Calu3 (cell line): Measurements from ENCODE around the gene ZCCHC7. TPM values are rescaled to one million over a fixed set of nuclear protein-coding genes. Genes with fewer than 3 reads are reported as not detected.
"Not testable (repeated sequence)": the region's sequence is repeated elsewhere in the genome, so short reads cannot be mapped to it uniquely, and the experiment has no call there.

ENCODE experiments used
- BruUV-seq: library from RNA; stranded (reverse); fragments of 400-500 nt; replicated peaks from 2 replicates; lab custom pipeline; 2021; lab: Mats Ljungman, UMichigan
- CTCF ChIA-PET: fragments of 300-600 bp; sonication (Branson Sonifier 250); formaldehyde crosslinking; loops from one replicate; lab custom pipeline; 2022; ENCODE audit warnings: antibody characterized with exemption; lab: Charles Lee
- DNase-seq: peaks from one replicate; pipeline ENCODE4 v3.0.0; 2022
- H3K27ac Mint-ChIP-seq: one replicate; pipeline ENCODE4 v1.8.0; 2022; ENCODE audit warnings: mixed read lengths; ENCODE audit not compliant: unreplicated experiment
- H3K27me3 Mint-ChIP-seq: one replicate; pipeline ENCODE4 v1.8.0; 2022; ENCODE audit warnings: mixed read lengths; ENCODE audit not compliant: unreplicated experiment
- H3K36me3 Mint-ChIP-seq: one replicate; pipeline ENCODE4 v1.8.0; 2022; ENCODE audit warnings: mild to moderate bottlenecking, moderate library complexity, mixed read lengths; ENCODE audit not compliant: insufficient read depth, unreplicated experiment
- H3K4me1 Mint-ChIP-seq: one replicate; pipeline ENCODE4 v1.8.0; 2022; ENCODE audit warnings: mild to moderate bottlenecking, low read depth, mixed read lengths; ENCODE audit not compliant: unreplicated experiment
- H3K4me3 Mint-ChIP-seq: one replicate; pipeline ENCODE4 v1.8.0; 2022; ENCODE audit warnings: mild to moderate bottlenecking, low read depth, moderate library complexity, mixed read lengths; ENCODE audit not compliant: unreplicated experiment
- H3K9me3 Mint-ChIP-seq: one replicate; pipeline ENCODE4 v1.8.0; 2022; ENCODE audit warnings: low read depth, mixed read lengths; ENCODE audit not compliant: unreplicated experiment
- intact Hi-C: fragments of 100-400 bp; cut with micrococcal nuclease; formaldehyde crosslinking; loops from one replicate; pipeline ENCODE4 v1.10.0; 2022; ENCODE audit not compliant: unreplicated experiment
- total RNA-seq: library from RNA; stranded (reverse); gene quantifications from 2 replicates; pipeline ENCODE4 v1.2.3, GENCODE V29; 2022
- TF ChIP-seq, protein P1 (sequence below): fragments of 200-600 bp; IDR thresholded peaks from one replicate; pipeline ENCODE4 v1.8.0; 2022; ENCODE audit warnings: antibody characterized with exemption; ENCODE audit not compliant: unreplicated experiment

Gene ZCCHC7
- total RNA-seq, 1 experiment from 2014 or later: 6.5 TPM

DNA sequence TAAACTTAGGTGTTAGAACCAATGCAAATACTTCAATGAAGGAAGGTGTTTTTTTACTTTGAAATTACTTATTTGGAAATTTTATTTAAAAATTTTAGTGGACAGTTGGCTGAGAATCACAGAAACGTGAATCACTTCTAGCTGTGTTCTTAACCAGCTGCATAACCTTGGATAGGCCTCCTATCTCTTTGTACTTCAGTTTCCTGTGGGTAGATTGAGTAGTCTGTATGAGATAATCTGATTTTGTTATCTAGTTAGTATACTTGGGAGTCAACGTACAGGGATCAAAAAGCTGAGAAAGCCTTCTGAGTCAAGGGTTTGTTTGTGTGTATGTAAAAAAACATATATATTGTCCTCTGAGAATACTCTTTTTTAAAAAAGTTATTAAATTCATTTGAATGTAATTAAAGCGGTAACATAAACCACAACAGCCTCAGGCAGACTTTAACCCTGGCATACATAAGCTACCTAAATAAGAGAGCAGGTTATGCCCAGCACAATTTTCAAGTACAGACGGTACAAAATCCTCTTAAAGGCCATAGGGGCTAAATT, 38.1 kb upstream of the ZCCHC7 start:
- TF ChIP-seq, protein P1, sequence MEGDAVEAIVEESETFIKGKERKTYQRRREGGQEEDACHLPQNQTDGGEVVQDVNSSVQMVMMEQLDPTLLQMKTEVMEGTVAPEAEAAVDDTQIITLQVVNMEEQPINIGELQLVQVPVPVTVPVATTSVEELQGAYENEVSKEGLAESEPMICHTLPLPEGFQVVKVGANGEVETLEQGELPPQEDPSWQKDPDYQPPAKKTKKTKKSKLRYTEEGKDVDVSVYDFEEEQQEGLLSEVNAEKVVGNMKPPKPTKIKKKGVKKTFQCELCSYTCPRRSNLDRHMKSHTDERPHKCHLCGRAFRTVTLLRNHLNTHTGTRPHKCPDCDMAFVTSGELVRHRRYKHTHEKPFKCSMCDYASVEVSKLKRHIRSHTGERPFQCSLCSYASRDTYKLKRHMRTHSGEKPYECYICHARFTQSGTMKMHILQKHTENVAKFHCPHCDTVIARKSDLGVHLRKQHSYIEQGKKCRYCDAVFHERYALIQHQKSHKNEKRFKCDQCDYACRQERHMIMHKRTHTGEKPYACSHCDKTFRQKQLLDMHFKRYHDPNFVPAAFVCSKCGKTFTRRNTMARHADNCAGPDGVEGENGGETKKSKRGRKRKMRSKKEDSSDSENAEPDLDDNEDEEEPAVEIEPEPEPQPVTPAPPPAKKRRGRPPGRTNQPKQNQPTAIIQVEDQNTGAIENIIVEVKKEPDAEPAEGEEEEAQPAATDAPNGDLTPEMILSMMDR: no peak
- CTCF ChIA-PET: no interaction called here
- peaks cover 10% of the 10 kb centered on the region for H3K36me3 Mint-ChIP-seq
- no TSS peak for BruUV-seq
- no peak overlapping the region for H3K4me3 Mint-ChIP-seq
- no peaks in the 10 kb centered on the region for H3K27me3 Mint-ChIP-seq
- intact Hi-C loops: no loop called here
- no peak for DNase-seq
- no peaks in the 10 kb centered on the region for H3K4me1 Mint-ChIP-seq
- no peak overlapping the region for H3K27ac Mint-ChIP-seq
- no peaks in the 10 kb centered on the region for H3K9me3 Mint-ChIP-seq

DNA sequence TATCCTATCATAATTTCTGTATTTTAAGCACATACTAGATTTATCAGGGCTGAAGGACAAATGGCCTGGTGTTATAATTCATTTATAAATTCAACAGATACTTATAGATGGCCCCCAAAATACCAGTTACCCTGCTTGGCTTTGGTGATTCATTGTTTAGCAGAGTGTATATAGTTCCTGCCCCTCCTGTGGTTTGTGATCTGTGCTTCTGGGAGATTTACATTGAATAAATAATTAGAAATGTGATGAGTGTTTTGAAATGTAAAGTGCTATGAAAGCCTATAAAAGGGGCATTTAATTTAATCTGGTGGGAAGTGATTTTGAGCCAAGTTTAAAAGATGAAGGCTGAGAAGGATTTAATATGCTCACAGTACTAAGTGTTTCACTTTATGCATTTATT, 36.7 kb upstream of the ZCCHC7 start:
- H3K4me1 Mint-ChIP-seq: no peaks in the 10 kb centered on the region
- DNase-seq: no peak
- intact Hi-C loops: no loop called here
- H3K27ac Mint-ChIP-seq: no peak overlapping the region
- TF ChIP-seq, protein P1: no peak
- no peaks in the 10 kb centered on the region for H3K27me3 Mint-ChIP-seq
- CTCF ChIA-PET: no interaction called here
- H3K9me3 Mint-ChIP-seq: no peaks in the 10 kb centered on the region
- H3K4me3 Mint-ChIP-seq: no peak overlapping the region
- BruUV-seq: no TSS peak
- peaks cover 10% of the 10 kb centered on the region for H3K36me3 Mint-ChIP-seq

DNA sequence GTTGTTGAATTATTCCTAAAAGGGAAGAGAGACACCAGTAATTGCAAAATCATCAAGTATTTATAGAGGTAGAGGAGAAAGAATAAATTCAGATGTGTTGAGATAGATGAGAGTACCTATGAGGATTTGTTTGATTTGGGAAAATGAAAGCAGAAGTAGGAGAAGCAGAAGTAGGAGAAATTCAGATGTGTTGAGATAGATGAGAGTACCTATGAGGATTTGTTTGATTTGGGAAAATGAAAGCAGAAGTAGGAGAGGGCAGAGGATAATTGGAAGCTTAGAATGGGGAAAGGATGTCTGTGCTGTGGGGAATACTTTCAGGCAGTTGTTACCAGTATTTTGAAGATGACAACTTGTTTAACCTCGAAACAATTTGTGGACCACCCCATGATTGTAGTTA, 35.1 kb upstream of the ZCCHC7 start:
- Mint-ChIP-seq H3K4me1 (no peaks in the 10 kb centered on the region), H3K36me3 (peaks cover under 1% of the 10 kb centered on the region), H3K27me3 (no peaks in the 10 kb centered on the region), H3K9me3 (no peaks in the 10 kb centered on the region), H3K4me3 (no peak overlapping the region), H3K27ac (no peak overlapping the region)
- no peak for DNase-seq
- CTCF ChIA-PET: no interaction called here
- no TSS peak for BruUV-seq
- intact Hi-C loops: no loop called here
- TF ChIP-seq, protein P1: no peak

DNA sequence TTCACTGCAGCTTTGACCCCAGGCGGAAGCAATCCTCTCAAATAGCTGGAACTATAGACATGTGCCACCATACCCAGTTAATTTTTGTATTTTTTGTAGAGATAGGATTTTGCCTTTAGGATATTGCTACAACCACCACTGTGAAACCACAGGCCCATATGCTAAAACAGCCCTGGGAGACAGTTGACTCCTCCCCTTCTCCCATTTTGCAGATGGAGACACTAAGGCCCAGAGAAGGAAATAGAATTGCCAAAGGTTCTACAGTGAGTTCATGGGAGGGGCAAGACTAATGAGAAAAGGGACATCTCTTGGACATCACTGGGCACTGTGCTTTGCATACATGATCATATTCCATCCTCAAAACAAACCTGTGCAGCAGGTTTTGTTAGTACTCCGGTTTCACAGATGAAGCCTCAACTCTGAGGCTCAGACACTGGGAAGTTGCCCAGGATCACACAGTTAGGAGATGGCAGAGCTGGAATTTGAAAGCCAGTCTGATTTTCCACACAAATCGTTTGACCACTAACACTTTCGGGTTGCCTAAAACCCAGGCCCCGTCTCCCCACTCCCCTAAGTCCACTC, 27.6 kb upstream of the ZCCHC7 start:
- H3K4me3 Mint-ChIP-seq, H3K4me1 Mint-ChIP-seq, H3K9me3 Mint-ChIP-seq, BruUV-seq, intact Hi-C loops, H3K27me3 Mint-ChIP-seq, H3K36me3 Mint-ChIP-seq, H3K27ac Mint-ChIP-seq, DNase-seq, CTCF ChIA-PET: not testable (repeated sequence)

DNA sequence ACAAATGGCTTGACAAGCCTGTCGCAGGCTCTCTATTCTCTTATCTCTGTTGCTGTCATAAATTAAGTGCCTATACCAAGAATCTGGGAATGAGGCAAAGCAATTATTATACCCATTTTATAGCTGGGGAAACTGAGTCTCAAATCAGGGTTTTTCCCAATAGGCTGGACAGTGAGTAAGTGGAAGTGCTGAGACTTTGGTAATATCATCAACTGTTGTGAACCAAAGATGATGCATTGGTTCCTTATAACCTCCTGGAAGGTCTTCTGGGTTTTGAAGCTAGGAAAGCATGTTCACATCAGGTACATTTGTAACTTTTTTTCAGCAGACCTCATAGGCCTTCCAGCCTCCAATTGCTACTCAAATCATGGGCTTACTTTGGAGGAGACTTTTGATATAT, 25.6 kb upstream of the ZCCHC7 start:
- intact Hi-C loops: no loop called here
- no peaks in the 10 kb centered on the region for H3K27me3 Mint-ChIP-seq
- H3K36me3 Mint-ChIP-seq: no peaks in the 10 kb centered on the region
- H3K27ac Mint-ChIP-seq: no peak overlapping the region
- H3K4me3 Mint-ChIP-seq: no peak overlapping the region
- TF ChIP-seq, protein P1: no peak
- H3K4me1 Mint-ChIP-seq: no peaks in the 10 kb centered on the region
- no peaks in the 10 kb centered on the region for H3K9me3 Mint-ChIP-seq
- CTCF ChIA-PET: no interaction called here
- no TSS peak for BruUV-seq
- no peak for DNase-seq
